Measurements from ENCODE around the gene EIF4G1. TPM values are rescaled to one million over a fixed set of nuclear protein-coding genes. Genes with fewer than 3 reads are reported as not detected.

EIF4G1 gene
- total RNA-seq, 1 donor from 2014 or later = 137 TPM

GRCh38 chr3:184311633-184312032 is 2.8 kb upstream of the EIF4G1 start:
- no peak overlapping the region for H3K4me2 ChIP-seq
- H3K9ac ChIP-seq = no peak overlapping the region
- DNase-seq (ENCODE audit: low spot score) = no peak
- peaks cover 11% of the 10 kb centered on the region for H3K4me1 ChIP-seq
- peaks cover 31% of the 10 kb centered on the region for H3K36me3 Mint-ChIP-seq
- no peak overlapping the region for H3K27ac Mint-ChIP-seq
- H3K4me3 ChIP-seq = no peak overlapping the region
- H3K79me2 ChIP-seq (ENCODE audit: low read depth) = peaks cover 23% of the 10 kb centered on the region
- H3K27me3 Mint-ChIP-seq (ENCODE audit: insufficient read depth, low read depth) = peaks cover 6% of the 10 kb centered on the region
- H3K4me1 Mint-ChIP-seq = peaks cover 12% of the 10 kb centered on the region
- TF ChIP-seq EZH2phosphoT487 (IDR thresholded peaks at IDR 0.05) (no peak), EZH2 (IDR thresholded peaks at IDR 0.05) (no peak), CTCF (IDR thresholded peaks at IDR 0.05) (no peak)
- peaks cover 25% of the 10 kb centered on the region for H3F3A ChIP-seq (ENCODE audit: low read depth)
- H3K9me3 Mint-ChIP-seq = no peaks in the 10 kb centered on the region
- no peaks in the 10 kb centered on the region for H3K27me3 ChIP-seq
- H3K36me3 ChIP-seq = no peaks in the 10 kb centered on the region
- H3K4me3 Mint-ChIP-seq = no peak overlapping the region
- H3K9me3 ChIP-seq (ENCODE audit: low read depth) = no peaks in the 10 kb centered on the region
- H4K20me1 ChIP-seq (ENCODE audit: low read depth) = peaks cover 18% of the 10 kb centered on the region
- H2AFZ ChIP-seq (replicated peaks) = no peak overlapping the region
- H3K27ac ChIP-seq = no peak overlapping the region

GRCh38 chr3:184314700-184315542 is 515 bp downstream of the EIF4G1 start:
- peaks cover 23% of the 10 kb centered on the region for H3K4me1 Mint-ChIP-seq

GRCh38 chr3:184315543-184315867 is 1.1 kb downstream of the EIF4G1 start:
- Histone ChIP-seq H3K27ac (peak overlapping the region; percentile 72), H3K9ac (peak overlapping the region; percentile 92), H4K20me1 (ENCODE audit: low read depth) (peaks cover 56% of the 10 kb centered on the region), H3K4me3 (peak overlapping the region; percentile 83), H2AFZ (replicated peaks) (no peak overlapping the region), H3K9me3 (ENCODE audit: low read depth) (no peaks in the 10 kb centered on the region), H3F3A (ENCODE audit: low read depth) (peaks cover 23% of the 10 kb centered on the region), H3K4me2 (peak overlapping the region; percentile 96), H3K27me3 (no peaks in the 10 kb centered on the region), H3K4me1 (peaks cover 13% of the 10 kb centered on the region), H3K79me2 (ENCODE audit: low read depth) (peaks cover 62% of the 10 kb centered on the region), H3K36me3 (no peaks in the 10 kb centered on the region)
- TF ChIP-seq EZH2phosphoT487 (IDR thresholded peaks at IDR 0.05) = no peak
- TF ChIP-seq EZH2 (IDR thresholded peaks at IDR 0.05) = no peak
- no peak for TF ChIP-seq CTCF (IDR thresholded peaks at IDR 0.05)
- H3K4me1 Mint-ChIP-seq = peaks cover 23% of the 10 kb centered on the region
- H3K9me3 Mint-ChIP-seq = no peaks in the 10 kb centered on the region
- H3K27ac Mint-ChIP-seq = no peak overlapping the region
- no peak for DNase-seq (ENCODE audit: low spot score)
- peaks cover 8% of the 10 kb centered on the region for H3K27me3 Mint-ChIP-seq (ENCODE audit: insufficient read depth, low read depth)
- H3K4me3 Mint-ChIP-seq = peak overlapping the region; percentile 90
- H3K36me3 Mint-ChIP-seq = peaks cover 22% of the 10 kb centered on the region

More at GRCh38 chr3:184314700-184315542, 515 bp downstream of the EIF4G1 start:
- Histone ChIP-seq H3K4me2 (peak overlapping the region; percentile 96), H3K79me2 (ENCODE audit: low read depth) (peaks cover 56% of the 10 kb centered on the region), H2AFZ (replicated peaks) (no peak overlapping the region), H3K27ac (peak overlapping the region; percentile 72), H3K27me3 (no peaks in the 10 kb centered on the region), H3K9ac (peak overlapping the region; percentile 92), H3K36me3 (no peaks in the 10 kb centered on the region), H3F3A (ENCODE audit: low read depth) (peaks cover 23% of the 10 kb centered on the region), H3K4me3 (peak overlapping the region; percentile 83), H3K4me1 (peaks cover 13% of the 10 kb centered on the region), H3K9me3 (ENCODE audit: low read depth) (no peaks in the 10 kb centered on the region), H4K20me1 (ENCODE audit: low read depth) (peaks cover 51% of the 10 kb centered on the region)
- H3K36me3 Mint-ChIP-seq = peaks cover 22% of the 10 kb centered on the region
- peak overlapping the region; percentile 90 for H3K4me3 Mint-ChIP-seq
- peaks cover 8% of the 10 kb centered on the region for H3K27me3 Mint-ChIP-seq (ENCODE audit: insufficient read depth, low read depth)
- DNase-seq (ENCODE audit: low spot score) = peak; percentile 80
- no peaks in the 10 kb centered on the region for H3K9me3 Mint-ChIP-seq
- no peak for TF ChIP-seq EZH2 (IDR thresholded peaks at IDR 0.05)
- TF ChIP-seq CTCF (IDR thresholded peaks at IDR 0.05) = no peak
- no peak for TF ChIP-seq EZH2phosphoT487 (IDR thresholded peaks at IDR 0.05)
- H3K27ac Mint-ChIP-seq = no peak overlapping the region

Data from neural progenitor cell (in vitro differentiated cells).